WTC11 (cell line): ENCODE results near the gene MYBPC2.

Experiments used
- ATF6 ChIP-seq: sonication (generic); formaldehyde crosslinking; IDR thresholded peaks from 2 replicates; pipeline ENCODE4 v1.8.1; 2023; ENCODE audit warnings: mild to moderate bottlenecking, missing genetic modification reagents
- CREM ChIP-seq: sonication (generic); formaldehyde crosslinking; IDR thresholded peaks from 2 replicates; pipeline ENCODE4 v1.8.1; 2022; ENCODE audit warnings: mild to moderate bottlenecking, missing genetic modification reagents, moderate library complexity
- CTCF ChIP-seq: fragments of 200-600 bp; IDR thresholded peaks from 2 replicates; pipeline ENCODE4 v1.8.0; 2022; ENCODE audit warnings: antibody characterized with exemption
- E2F5 ChIP-seq: sonication (generic); formaldehyde crosslinking; IDR thresholded peaks from 2 replicates; pipeline ENCODE4 v1.8.1; 2022; ENCODE audit warnings: mild to moderate bottlenecking, moderate library complexity, missing genetic modification reagents
- ETV6 ChIP-seq: sonication (generic); formaldehyde crosslinking; IDR thresholded peaks from 2 replicates; pipeline ENCODE4 v1.8.1; 2022; ENCODE audit warnings: mild to moderate bottlenecking, missing genetic modification reagents
- MAX ChIP-seq: sonication (generic); formaldehyde crosslinking; IDR thresholded peaks from 2 replicates; pipeline ENCODE4 v1.8.0; 2022; ENCODE audit warnings: mild to moderate bottlenecking, missing genetic modification reagents
- NFE2L1 ChIP-seq: sonication (generic); formaldehyde crosslinking; IDR thresholded peaks from 2 replicates; pipeline ENCODE4 v1.8.1; 2023; ENCODE audit warnings: missing genetic modification reagents
- NFYB ChIP-seq: sonication (generic); formaldehyde crosslinking; conservative IDR thresholded peaks from 2 replicates; pipeline ENCODE4 v1.8.0; 2022; ENCODE audit warnings: low read depth, missing genetic modification reagents
- SMAD4 ChIP-seq: sonication (generic); formaldehyde crosslinking; IDR thresholded peaks from 2 replicates; pipeline ENCODE4 v1.8.0; 2022; ENCODE audit warnings: mild to moderate bottlenecking, missing genetic modification reagents
- TCF7 ChIP-seq: sonication (generic); formaldehyde crosslinking; IDR thresholded peaks from 2 replicates; pipeline ENCODE4 v1.8.0; 2022; ENCODE audit warnings: mild to moderate bottlenecking, low read depth, missing genetic modification reagents, moderate library complexity
- ZBTB21 ChIP-seq: sonication (generic); formaldehyde crosslinking; IDR thresholded peaks from 2 replicates; pipeline ENCODE4 v1.8.1; 2023; ENCODE audit warnings: mild to moderate bottlenecking, missing genetic modification reagents, borderline replicate concordance
- ZNF263 ChIP-seq: sonication (generic); formaldehyde crosslinking; IDR thresholded peaks from 2 replicates; pipeline ENCODE4 v1.8.1; 2022; ENCODE audit warnings: low read depth, mild to moderate bottlenecking, moderate library complexity, missing genetic modification reagents
- ZNF317 ChIP-seq: sonication (generic); formaldehyde crosslinking; IDR thresholded peaks from 2 replicates; pipeline ENCODE4 v1.8.1; 2023; ENCODE audit warnings: low read depth, mild to moderate bottlenecking, moderate library complexity, missing genetic modification reagents, borderline replicate concordance

GRCh38 chr19:50506700-50507099 is 74.0 kb downstream of the MYBPC2 start:
- no peak for TF ChIP-seq E2F5 (CRISPR knock-in tag)
- no peak for TF ChIP-seq NFYB (CRISPR knock-in tag)
- TF ChIP-seq MAX (CRISPR knock-in tag) = no peak
- TF ChIP-seq TCF7 = no peak
- TF ChIP-seq CTCF = no peak
- TF ChIP-seq NFE2L1 = no peak
- TF ChIP-seq ATF6 = no peak
- no peak for TF ChIP-seq ETV6 (CRISPR knock-in tag)
- TF ChIP-seq ZBTB21 (CRISPR knock-in tag) = no peak
- no peak for TF ChIP-seq ZNF263 (CRISPR knock-in tag)
- TF ChIP-seq SMAD4 (CRISPR knock-in tag) = no peak
- no peak for TF ChIP-seq ZNF317 (CRISPR knock-in tag)
- no peak for TF ChIP-seq CREM (CRISPR knock-in tag)
